ENCODE results near the gene MYO1D.
"Not testable (repeated sequence)": the region's sequence is repeated elsewhere in the genome, so short reads cannot be mapped to it uniquely, and the experiment has no call there.

Gene MYO1D

DNA sequence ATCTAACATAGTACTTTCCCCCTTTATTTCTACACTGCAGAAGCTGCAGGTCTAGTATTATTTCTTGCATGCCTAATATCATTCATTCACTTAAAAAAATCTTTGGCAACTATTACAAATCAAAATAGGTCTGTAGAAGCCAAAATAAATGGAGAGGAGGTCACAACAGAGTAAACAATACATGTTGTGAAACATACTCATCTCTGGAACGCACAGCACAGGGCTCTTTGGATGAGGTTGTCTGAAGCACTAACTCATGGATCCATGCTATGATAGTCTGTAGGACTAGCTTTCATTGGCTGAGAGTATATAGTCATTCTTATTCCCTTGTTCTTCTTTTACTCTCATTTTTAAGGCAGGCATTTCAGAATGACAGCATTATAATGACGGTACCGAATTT, 21.3 kb downstream of the MYO1D start:
- no peak for DNase-seq (ENCODE audit: low read depth, low spot score)

DNA sequence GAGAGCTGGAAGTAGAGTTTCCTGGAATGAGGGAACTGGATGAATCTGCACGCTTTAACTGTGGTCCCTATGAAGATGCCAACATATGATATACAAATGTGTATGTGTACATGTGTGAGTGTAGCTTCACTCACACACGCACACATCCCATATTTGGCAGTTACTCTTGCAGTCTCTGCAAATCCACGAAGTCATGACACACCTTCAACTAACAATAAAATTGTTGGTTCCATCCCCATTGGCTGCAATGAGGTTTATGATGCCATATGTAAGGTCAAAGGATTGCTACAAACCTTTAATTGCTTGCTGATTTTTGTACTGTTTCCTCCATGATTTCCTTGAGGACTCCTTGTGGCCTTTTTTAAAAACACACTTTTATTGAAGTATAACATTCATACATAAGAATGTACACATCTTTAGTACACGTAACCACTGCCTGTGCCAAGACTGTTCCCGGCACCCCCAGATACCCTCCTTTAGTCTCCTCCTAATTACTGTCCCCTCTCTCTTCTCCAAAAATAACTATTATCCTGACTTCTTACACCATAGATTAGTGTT, 22.0 kb downstream of the MYO1D start:
- DNase-seq (ENCODE audit: low read depth, low spot score): no peak

DNA sequence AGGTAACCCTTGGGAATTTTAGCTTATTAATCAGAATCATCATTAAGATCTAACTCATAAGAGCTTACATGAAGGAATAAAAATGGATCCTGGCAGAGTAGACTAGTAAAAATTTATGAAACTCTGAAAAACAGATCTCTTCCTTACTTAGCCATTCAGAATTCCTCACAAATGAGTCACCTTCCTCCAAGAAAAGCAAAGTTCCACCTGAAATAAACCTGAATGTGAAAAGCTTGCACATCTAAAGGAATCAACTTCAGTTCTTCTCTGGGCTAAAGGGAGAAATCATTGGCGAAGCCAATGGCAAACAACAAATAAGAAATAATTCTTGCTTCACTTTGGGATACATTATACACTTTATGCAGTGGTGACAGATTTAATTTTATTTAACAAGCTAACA, 22.7 kb downstream of the MYO1D start:
- DNase-seq (ENCODE audit: low read depth, low spot score): no peak

DNA sequence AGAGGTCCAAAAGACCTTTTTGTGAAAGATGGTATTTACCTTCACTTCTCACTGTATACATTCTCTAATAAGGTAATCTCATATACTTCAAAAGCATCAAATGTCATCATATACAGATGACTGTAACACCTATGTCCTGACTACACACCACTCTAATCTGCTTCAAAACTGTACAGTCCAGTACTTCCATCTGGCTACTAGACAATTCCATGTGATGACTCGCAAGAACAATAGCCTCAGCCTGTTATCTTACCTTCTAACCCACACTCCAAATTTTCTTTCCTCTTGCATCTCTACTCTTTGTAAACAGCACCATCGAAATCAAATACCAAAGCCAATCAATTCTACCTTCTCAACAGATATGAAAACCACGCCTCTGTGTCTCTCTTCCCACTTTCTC, 24.1 kb downstream of the MYO1D start:
- no peak for DNase-seq (ENCODE audit: low read depth, low spot score)

DNA sequence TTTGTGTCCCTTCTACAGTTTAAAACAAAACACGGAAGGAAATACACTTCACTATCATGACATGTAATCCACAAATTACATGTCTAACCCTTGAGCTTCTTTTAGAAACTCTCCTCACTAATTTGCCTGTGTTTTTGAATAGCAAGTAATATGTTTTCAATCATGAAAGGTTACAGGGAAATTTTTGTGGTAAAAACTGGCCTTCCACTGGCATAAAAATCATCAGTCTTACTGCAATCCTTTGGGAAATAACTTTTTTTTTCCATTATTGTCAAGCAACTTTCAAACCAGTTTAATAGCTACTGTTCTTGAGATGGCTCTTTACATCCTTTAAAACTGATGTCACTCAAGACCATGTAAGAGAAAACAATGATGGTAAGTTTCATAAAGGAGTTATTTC, 27.0 kb downstream of the MYO1D start:
- DNase-seq (ENCODE audit: low read depth, low spot score): no peak

- DNase-seq (ENCODE audit: low read depth, low spot score): no peak
Observed at GRCh38 chr17:32847977-32848376, 28.9 kb downstream of the MYO1D start.

- no peak for DNase-seq (ENCODE audit: low read depth, low spot score)
Observed at GRCh38 chr17:32846143-32846542, 30.8 kb downstream of the MYO1D start.

- no peak for DNase-seq (ENCODE audit: low read depth, low spot score)
Observed at GRCh38 chr17:32840241-32840640, 36.7 kb downstream of the MYO1D start.

DNA sequence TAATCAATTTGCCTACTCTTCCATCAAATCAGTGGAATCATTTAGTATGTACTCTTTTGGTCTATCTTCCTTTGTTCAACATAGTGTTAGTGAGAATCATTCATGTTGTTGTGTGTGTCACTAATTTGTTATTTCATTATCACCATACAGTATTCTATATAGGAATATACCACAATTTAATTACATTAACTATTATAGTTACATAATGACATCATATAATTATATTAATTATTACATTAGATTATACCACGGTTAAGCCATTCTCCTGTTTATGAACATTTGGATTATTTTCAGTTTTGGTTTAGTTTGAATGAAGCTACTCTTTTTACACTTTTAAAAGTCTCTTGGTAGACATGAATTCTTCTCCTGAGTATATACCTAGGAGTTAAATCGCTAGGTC, 40.4 kb downstream of the MYO1D start:
- DNase-seq (ENCODE audit: low read depth, low spot score): no peak

- DNase-seq (ENCODE audit: low read depth, low spot score): no peak
Observed at GRCh38 chr17:32835291-32835761, 41.6 kb downstream of the MYO1D start.

DNA sequence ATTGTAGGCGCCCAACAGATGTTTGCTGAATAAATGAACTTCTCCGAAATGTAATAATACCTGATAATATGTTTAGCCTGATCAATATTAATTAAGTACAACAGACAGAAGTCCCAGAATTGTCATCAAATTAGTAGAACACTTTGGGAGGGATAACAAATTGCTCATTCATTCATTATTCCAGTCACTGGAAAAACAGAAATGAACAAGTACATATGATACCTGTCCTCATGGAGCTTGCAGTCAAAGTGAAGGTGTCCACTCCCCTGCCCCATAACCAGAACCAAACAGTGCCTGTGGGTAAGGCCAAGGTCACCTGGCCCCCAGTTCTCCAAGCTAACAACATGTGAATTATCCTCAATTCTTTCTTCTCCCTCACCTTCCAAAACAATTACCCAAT, 42.8 kb downstream of the MYO1D start:
- no peak for DNase-seq (ENCODE audit: low read depth, low spot score)

- DNase-seq (ENCODE audit: low read depth, low spot score): no peak
Observed at GRCh38 chr17:32833526-32833925, 43.4 kb downstream of the MYO1D start.

DNA sequence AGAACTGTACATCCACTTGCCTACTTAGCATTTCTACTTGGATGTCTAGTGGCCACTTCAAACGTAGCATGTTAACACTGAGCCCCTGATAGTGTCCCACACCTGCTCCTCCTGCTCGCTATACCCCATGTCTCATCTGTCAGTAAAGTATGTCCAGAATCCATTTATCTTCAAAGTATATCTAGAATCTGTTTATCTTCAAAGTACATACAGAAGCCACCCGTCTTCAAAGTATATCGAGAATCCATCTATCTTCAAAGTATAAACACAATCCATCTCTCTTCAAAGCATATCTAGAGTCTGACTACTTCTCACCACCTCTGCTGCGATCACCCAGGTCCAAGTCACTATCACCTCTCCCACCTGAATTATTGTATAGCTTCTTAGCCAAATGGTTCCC, 43.8 kb downstream of the MYO1D start:
- no peak for DNase-seq (ENCODE audit: low read depth, low spot score)

DNA sequence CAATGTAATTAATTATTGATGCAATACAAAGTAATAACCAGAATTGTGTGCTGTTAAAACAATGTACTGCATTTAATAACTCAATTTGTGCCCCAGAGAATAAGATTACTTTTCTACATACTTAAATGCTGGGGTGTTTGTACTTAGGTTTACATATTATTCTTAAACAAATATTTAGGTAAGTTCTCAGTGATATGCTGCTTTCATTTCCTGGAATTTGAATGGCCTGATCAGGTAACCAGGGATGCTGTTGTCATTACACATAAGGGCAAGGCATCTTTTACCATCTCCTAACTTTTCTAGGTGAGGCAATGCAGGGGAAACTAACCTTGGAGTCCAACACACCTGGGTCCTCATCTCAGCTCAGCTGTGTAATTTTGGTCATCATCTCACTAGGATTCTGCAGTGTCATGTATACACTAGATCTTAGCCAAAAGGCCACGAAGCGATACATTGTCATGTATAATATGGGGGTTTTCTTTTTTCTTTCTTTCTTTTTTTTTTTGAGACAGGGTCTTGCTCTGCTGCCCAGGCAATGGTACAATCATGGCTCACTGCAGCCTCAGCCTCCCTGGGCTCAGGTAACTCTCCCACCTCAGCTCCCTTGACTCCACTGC, 45.2 kb downstream of the MYO1D start:
- DNase-seq (ENCODE audit: low read depth, low spot score): no peak

GRCh38 chr17:32831223-32831622, 45.7 kb downstream of the MYO1D start:
- DNase-seq (ENCODE audit: low read depth, low spot score): no peak

DNA sequence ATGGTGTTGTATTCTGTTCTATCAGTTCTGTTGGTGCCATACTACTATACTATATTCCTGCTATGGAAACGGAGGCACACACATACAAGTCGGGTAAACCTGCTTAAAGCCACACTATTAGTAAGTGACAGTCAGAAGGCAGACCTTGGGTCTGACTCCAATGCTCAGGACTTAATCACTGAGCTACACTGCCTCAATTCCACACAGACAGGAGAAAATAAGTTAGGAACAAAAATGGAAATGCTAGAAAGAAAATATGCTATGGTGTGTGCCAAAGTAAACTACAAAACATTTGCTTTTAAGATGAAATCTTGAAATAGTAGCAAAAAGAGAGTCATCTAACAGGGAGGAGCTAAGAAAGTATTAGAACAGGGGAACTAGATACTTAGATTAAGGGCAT, 48.1 kb downstream of the MYO1D start:
- DNase-seq (ENCODE audit: low read depth, low spot score): no peak

- DNase-seq (ENCODE audit: low read depth, low spot score): no peak
Observed at GRCh38 chr17:32827227-32827626, 49.7 kb downstream of the MYO1D start.

- DNase-seq (ENCODE audit: low read depth, low spot score): no peak
Observed at GRCh38 chr17:32826076-32826475, 50.8 kb downstream of the MYO1D start.

GRCh38 chr17:32824334-32824733, 52.6 kb downstream of the MYO1D start:
- DNase-seq (ENCODE audit: low read depth, low spot score): no peak

DNA sequence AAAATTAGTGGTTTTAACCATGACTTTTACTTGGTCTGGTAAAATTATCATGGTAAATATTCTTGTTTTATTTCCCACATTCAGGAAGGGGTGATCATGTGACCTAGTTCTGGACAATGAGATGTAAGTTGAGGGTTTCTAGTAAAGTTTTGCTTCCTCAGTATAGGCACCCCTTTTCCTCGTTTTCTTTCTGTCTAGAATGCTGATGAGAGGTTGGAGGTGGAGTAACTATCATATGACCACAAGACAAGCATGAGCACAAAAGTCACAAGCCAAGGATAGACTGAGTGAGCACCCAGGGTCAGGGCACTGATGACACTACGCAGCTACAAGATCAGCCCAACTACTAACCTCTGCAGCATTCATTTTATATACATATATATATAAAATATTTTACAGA, 53.9 kb downstream of the MYO1D start:
- DNase-seq (ENCODE audit: low read depth, low spot score): no peak

DNA sequence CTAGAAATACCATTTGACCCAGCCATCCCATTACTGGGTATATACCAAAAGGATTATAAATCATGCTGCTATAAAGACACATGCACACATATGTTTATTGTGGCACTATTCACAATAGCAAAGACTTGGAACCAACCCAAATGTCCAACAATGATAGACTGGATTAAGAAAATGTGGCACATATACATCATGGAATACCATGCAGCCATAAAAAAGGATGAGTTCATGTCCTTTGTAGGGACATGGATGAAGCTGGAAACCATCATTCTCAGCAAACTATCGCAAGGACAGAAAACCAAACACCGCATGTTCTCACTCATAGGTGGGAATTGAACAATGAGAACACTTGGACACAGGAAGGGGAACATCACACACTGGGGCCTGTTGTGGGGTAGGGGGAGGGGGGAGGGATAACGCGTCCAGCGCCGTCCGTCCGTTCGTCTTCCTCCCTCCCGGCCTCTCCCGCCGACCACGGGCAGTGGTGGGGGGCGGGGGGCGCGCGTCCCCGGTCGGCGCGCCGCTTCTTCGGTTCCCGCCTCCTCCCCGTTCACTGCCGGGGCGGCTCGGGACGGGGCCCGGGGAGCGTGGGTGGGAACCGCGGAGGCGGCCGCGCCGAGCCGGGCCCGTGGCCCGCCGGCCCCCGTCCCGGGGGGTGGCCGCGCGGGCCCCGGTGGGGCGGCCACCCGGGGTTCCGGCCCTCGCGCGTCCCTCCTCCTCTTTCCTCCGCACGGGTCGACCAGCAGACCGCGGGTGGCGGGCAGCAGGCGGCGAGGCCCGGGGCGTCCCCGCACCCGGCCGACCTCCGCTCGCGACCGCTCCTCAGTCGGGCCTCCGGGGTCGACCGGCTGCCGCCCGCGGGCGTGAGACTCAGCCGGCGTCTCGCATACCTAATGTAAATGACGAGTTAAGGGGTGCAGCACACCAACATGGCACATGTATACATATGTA, 54.7 kb downstream of the MYO1D start:
- DNase-seq (ENCODE audit: low read depth, low spot score): not testable (repeated sequence)

- no peak for DNase-seq (ENCODE audit: low read depth, low spot score)
Observed at GRCh38 chr17:32820440-32820839, 56.5 kb downstream of the MYO1D start.

DNA sequence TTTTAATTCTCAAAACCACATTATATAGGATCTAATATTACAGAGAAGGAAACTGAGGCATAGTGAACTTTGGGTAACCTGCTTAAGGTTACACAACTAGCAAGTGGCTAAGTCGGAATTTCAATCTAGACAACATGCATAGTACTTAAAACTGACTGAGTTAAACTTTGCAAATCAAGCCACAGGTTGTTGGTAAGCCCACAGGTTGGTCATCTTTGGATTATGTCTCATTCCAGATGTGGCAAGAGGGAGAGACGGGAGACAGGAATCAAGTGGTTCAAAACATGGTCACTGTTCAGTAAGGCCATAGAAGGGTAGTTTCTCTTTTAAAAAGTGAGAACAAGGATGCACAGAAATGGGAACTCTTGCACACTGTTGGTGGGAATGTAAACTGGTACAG, 57.1 kb downstream of the MYO1D start:
- no peak for DNase-seq (ENCODE audit: low read depth, low spot score)
